Activated effector memory CD4-positive, alpha-beta T cell treated with Interleukin-2 at 50 U/mL for 16 hours (primary cell): ENCODE data around the gene BMP2.

Experiments
- DNase-seq: peaks from one replicate; pipeline ENCODE4 v3.0.0-alpha.2; 2020

BMP2 gene

GRCh38 chr20:6767536-6768227, at the start of gene BMP2:
Gene BMP2, plus strand, starts transcription at chr20:6767686. Its CDS starts 2,441 bp downstream, at chr20:6770127.
- no peak for DNase-seq

- no peak for DNase-seq
These were observed 48.7 kb upstream of the BMP2 start for GRCh38 chr20:6718662-6719368.

GRCh38 chr20:6719369-6719721, 48.1 kb upstream of the BMP2 start:
- DNase-seq, result no peak

- DNase-seq, result no peak
These were observed 40.7 kb upstream of the BMP2 start for GRCh38 chr20:6726761-6727160.

GRCh38 chr20:6730672-6731328, 36.7 kb upstream of the BMP2 start:
- no peak for DNase-seq

- DNase-seq, result no peak
These were observed 35.5 kb upstream of the BMP2 start for GRCh38 chr20:6732001-6732447.

- no peak for DNase-seq
These were observed 34.6 kb upstream of the BMP2 start for GRCh38 chr20:6732851-6733250.

- no peak for DNase-seq
These were observed 33.5 kb upstream of the BMP2 start for GRCh38 chr20:6733965-6734364.

GRCh38 chr20:6735942-6736845, 31.3 kb upstream of the BMP2 start:
- no peak for DNase-seq

- no peak for DNase-seq
These were observed 28.1 kb upstream of the BMP2 start for GRCh38 chr20:6739406-6739805.

- no peak for DNase-seq
These were observed 27.4 kb upstream of the BMP2 start for GRCh38 chr20:6740096-6740495.

- DNase-seq, result no peak
These were observed 23.3 kb upstream of the BMP2 start for GRCh38 chr20:6744180-6744579.

GRCh38 chr20:6744805-6745204, 22.7 kb upstream of the BMP2 start:
- DNase-seq, result no peak

GRCh38 chr20:6746901-6747609, 20.4 kb upstream of the BMP2 start:
- no peak for DNase-seq

GRCh38 chr20:6750438-6750837, 17.0 kb upstream of the BMP2 start:
- no peak for DNase-seq

GRCh38 chr20:6756693-6757595, 10.5 kb upstream of the BMP2 start:
- DNase-seq, result no peak

- no peak for DNase-seq
These were observed 2.9 kb upstream of the BMP2 start for GRCh38 chr20:6764619-6765018.

- DNase-seq, result no peak
These were observed 1.9 kb upstream of the BMP2 start for GRCh38 chr20:6765469-6766058.

- no peak for DNase-seq
These were observed 1.1 kb upstream of the BMP2 start for GRCh38 chr20:6766433-6766832.

- no peak for DNase-seq
These were observed 355 bp upstream of the BMP2 start for GRCh38 chr20:6767126-6767535.
